HG03460 (cell line): ENCODE results near the gene GPRIN2.
A peak's percentile ranks its signal among the peaks of the same experiment; 100 is the strongest.
"Not testable (repeated sequence)": the region's sequence is repeated elsewhere in the genome, so short reads cannot be mapped to it uniquely, and the experiment has no call there.

Experiments
- ATAC-seq: cut with Tn5 transposase; IDR thresholded peaks from one replicate; pipeline ENCODE4 v1.9.1; 2021; ENCODE audit not compliant: unreplicated experiment

GPRIN2 gene

GRCh38 chr10:46570655-46571054, 14.2 kb upstream of the GPRIN2 start:
- not testable (repeated sequence) for ATAC-seq

- ATAC-seq = not testable (repeated sequence)
These were observed 10.7 kb upstream of the GPRIN2 start for GRCh38 chr10:46567151-46567550.

- peak; percentile 87 for ATAC-seq
These were observed 9.3 kb upstream of the GPRIN2 start for GRCh38 chr10:46565591-46566332.

- no peak for ATAC-seq
These were observed 4.5 kb upstream of the GPRIN2 start for GRCh38 chr10:46560952-46561351.

- no peak for ATAC-seq
These were observed 3.9 kb upstream of the GPRIN2 start for GRCh38 chr10:46560381-46560780.

GRCh38 chr10:46559231-46559671, 2.8 kb upstream of the GPRIN2 start:
- ATAC-seq = no peak

GRCh38 chr10:46558392-46559185, 2.1 kb upstream of the GPRIN2 start:
- ATAC-seq = no peak

- ATAC-seq = no peak
These were observed 1.6 kb upstream of the GPRIN2 start for GRCh38 chr10:46558122-46558391.

GRCh38 chr10:46557319-46558121, 1.1 kb upstream of the GPRIN2 start:
- no peak for ATAC-seq

- no peak for ATAC-seq
These were observed 544 bp downstream of the GPRIN2 start for GRCh38 chr10:46555713-46556514.

GRCh38 chr10:46555366-46555712, 1.1 kb downstream of the GPRIN2 start:
- no peak for ATAC-seq

GRCh38 chr10:46554166-46554781, 2.2 kb downstream of the GPRIN2 start:
- no peak for ATAC-seq

GRCh38 chr10:46553238-46554049, 3.0 kb downstream of the GPRIN2 start:
- ATAC-seq = no peak

- no peak for ATAC-seq
These were observed 3.8 kb downstream of the GPRIN2 start for GRCh38 chr10:46552526-46553237.

GRCh38 chr10:46551701-46552525, 4.5 kb downstream of the GPRIN2 start:
- no peak for ATAC-seq

GRCh38 chr10:46550795-46551700, 5.4 kb downstream of the GPRIN2 start:
- no peak for ATAC-seq
